NCI-H2196 treated with DMSO at 0.1 percent for 48 hours (cell line): ENCODE measurements around the gene KCTD10.

Experiments used
- DNase-seq: peaks from one replicate; lab custom pipeline; 2025; ENCODE audit not compliant: unreplicated experiment; lab: John Stamatoyannopoulos, UW

KCTD10 gene

GRCh38 chr12:109494348-109494881 lies 17.3 kb upstream of the KCTD10 start:
- no peak for DNase-seq

- no peak for DNase-seq
Observed at GRCh38 chr12:109493938-109494337, 16.8 kb upstream of the KCTD10 start.

GRCh38 chr12:109493090-109493489 lies 16.0 kb upstream of the KCTD10 start:
- no peak for DNase-seq

GRCh38 chr12:109492371-109492770 lies 15.3 kb upstream of the KCTD10 start:
- no peak for DNase-seq

- DNase-seq, result no peak
Observed at GRCh38 chr12:109491671-109492070, 14.6 kb upstream of the KCTD10 start.

GRCh38 chr12:109489955-109490565 lies 13.0 kb upstream of the KCTD10 start:
- no peak for DNase-seq

GRCh38 chr12:109489016-109489954 lies 12.2 kb upstream of the KCTD10 start:
- no peak for DNase-seq

GRCh38 chr12:109488051-109488665 lies 11.1 kb upstream of the KCTD10 start:
- DNase-seq, result no peak

- DNase-seq, result no peak
Observed at GRCh38 chr12:109487181-109488050, 10.3 kb upstream of the KCTD10 start.

GRCh38 chr12:109485201-109485600 lies 8.1 kb upstream of the KCTD10 start:
- DNase-seq, result no peak

- no peak for DNase-seq
Observed at GRCh38 chr12:109483346-109483745, 6.2 kb upstream of the KCTD10 start.

GRCh38 chr12:109482894-109483293 lies 5.8 kb upstream of the KCTD10 start:
- no peak for DNase-seq

- DNase-seq, result no peak
Observed at GRCh38 chr12:109482491-109482890, 5.4 kb upstream of the KCTD10 start.

GRCh38 chr12:109481863-109482262 lies 4.8 kb upstream of the KCTD10 start:
- DNase-seq, result no peak

GRCh38 chr12:109480356-109480755 lies 3.3 kb upstream of the KCTD10 start:
- no peak for DNase-seq

GRCh38 chr12:109479761-109480160 lies 2.7 kb upstream of the KCTD10 start:
- no peak for DNase-seq

GRCh38 chr12:109477963-109478315 lies 839 bp upstream of the KCTD10 start:
- no peak for DNase-seq

- no peak for DNase-seq
Observed at GRCh38 chr12:109476807-109477184, 304 bp downstream of the KCTD10 start.

GRCh38 chr12:109475993-109476806 lies 900 bp downstream of the KCTD10 start:
- no peak for DNase-seq

GRCh38 chr12:109475121-109475520 lies 2.0 kb downstream of the KCTD10 start:
- no peak for DNase-seq
